ENCODE measurements around the gene REV1. TPM values are rescaled to one million over a fixed set of nuclear protein-coding genes. Genes with fewer than 3 reads are reported as not detected.

REV1 gene
- total RNA-seq, 1 donor from 2014 or later: 75.2 TPM

DNA sequence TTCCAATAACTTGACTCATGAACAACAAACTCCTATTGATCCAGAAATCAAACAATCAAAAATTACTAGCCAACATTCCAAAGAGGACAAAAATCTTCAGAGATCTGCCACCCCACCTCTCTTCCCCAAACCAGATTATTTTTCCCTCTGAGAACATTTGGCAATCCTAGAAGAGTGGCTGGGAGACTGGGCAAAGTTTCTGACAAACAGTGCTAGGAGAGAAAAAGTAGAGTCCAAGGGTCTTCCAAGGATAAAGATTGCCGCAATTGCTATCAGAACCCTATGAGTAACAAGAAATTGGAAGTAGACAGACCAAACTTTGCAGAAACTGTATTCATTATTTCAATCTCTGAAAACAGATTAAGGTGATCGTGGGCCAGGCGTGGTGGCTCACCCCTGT lies 22.4 kb downstream of the REV1 start:
- intact Hi-C loops (cut with DNase I): no loop called here
- ATAC-seq (no peak), DNase-seq (ENCODE audit: low spot score) (no peak)

GRCh38 chr2:99461828-99462483 lies 27.9 kb downstream of the REV1 start:
- intact Hi-C loops (cut with DNase I): no loop called here
- ATAC-seq (no peak), DNase-seq (ENCODE audit: low spot score) (no peak)

- DNase-seq (ENCODE audit: low spot score) (no peak), ATAC-seq (no peak)
- intact Hi-C loops (cut with DNase I): no loop called here
Measured at GRCh38 chr2:99458529-99458928, 31.3 kb downstream of the REV1 start.

- ATAC-seq (no peak), DNase-seq (ENCODE audit: low spot score) (no peak)
- intact Hi-C loops (cut with DNase I): no loop called here
Measured at GRCh38 chr2:99451686-99452085, 38.1 kb downstream of the REV1 start.

DNA sequence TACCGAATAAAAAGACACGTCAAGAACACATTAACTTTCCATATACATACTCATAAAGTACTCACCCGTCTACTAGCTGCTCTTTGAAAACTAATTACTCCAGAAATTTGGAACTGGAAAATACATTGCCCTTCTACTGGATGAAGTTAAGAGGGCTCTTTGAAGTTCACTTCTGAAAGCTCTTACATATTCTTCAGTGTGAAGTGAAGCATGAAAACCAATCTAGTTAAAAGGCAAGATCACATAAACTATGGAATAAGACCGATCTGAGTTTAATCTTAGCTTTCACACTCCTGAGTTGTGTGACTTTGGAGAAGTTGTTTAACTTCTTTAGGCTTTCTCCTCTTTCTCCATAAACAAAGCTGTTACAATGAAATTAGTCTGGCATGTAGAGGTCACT lies 38.5 kb downstream of the REV1 start:
- intact Hi-C loops (cut with DNase I): no loop called here
- DNase-seq (ENCODE audit: low spot score) (no peak), ATAC-seq (no peak)

DNA sequence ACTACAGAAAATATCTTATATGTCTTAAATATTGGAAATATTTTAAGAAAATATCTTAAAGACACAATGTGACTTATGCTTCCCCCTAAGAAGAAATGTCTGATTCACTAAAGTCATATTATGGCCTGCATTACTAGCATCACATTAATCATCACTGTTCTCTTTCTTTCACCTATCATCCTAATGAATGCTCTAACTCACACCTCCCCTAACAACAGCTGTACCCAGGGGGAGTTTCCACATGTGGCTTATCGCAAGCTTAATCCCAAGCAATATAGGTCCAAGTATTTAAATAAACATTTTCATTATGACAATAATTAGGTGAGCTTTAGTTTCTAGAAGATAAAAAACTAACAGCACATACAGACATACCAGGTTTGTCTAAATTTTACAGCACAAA lies 39.6 kb downstream of the REV1 start:
- no peak for DNase-seq (ENCODE audit: low spot score)
- intact Hi-C loops (cut with DNase I): no loop called here
- ATAC-seq: no peak

- DNase-seq (ENCODE audit: low spot score) (no peak), ATAC-seq (no peak)
- intact Hi-C loops (cut with DNase I): no loop called here
Measured at GRCh38 chr2:99448556-99448955, 41.3 kb downstream of the REV1 start.

- no peak for ATAC-seq
Measured at GRCh38 chr2:99445065-99445464, 44.8 kb downstream of the REV1 start.

DNA sequence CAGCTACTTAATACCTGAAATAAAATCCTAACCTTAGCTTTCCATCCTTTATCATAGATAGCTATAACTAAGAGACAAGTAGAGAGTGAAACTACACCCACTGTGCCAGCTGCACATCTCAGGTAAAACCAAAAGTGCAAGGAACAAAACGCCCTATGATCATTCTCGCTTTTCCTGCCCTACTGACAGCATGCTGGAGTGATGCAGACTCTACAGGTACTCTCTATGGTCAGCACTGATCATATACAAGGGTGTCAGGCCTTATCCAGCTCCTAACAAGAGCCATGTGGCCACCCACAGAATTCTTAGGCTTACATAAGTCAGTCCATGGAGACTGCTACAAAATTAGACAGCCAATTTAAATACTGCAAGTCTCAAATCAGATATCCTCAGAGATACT lies 45.6 kb downstream of the REV1 start:
- DNase-seq (ENCODE audit: low spot score): no peak
- ATAC-seq: no peak
- intact Hi-C loops (cut with DNase I): no loop called here

More at GRCh38 chr2:99445065-99445464, 44.8 kb downstream of the REV1 start:
- intact Hi-C loops (cut with DNase I): no loop called here
- DNase-seq (ENCODE audit: low spot score): no peak

GRCh38 chr2:99442837-99443236 lies 47.0 kb downstream of the REV1 start:
- no peak for DNase-seq (ENCODE audit: low spot score)
- peak; percentile 73 for ATAC-seq
- intact Hi-C loops (cut with DNase I): no loop called here

- ATAC-seq (no peak), DNase-seq (ENCODE audit: low spot score) (no peak)
- intact Hi-C loops (cut with DNase I): no loop called here
Measured at GRCh38 chr2:99439971-99440505, 49.8 kb downstream of the REV1 start.

DNA sequence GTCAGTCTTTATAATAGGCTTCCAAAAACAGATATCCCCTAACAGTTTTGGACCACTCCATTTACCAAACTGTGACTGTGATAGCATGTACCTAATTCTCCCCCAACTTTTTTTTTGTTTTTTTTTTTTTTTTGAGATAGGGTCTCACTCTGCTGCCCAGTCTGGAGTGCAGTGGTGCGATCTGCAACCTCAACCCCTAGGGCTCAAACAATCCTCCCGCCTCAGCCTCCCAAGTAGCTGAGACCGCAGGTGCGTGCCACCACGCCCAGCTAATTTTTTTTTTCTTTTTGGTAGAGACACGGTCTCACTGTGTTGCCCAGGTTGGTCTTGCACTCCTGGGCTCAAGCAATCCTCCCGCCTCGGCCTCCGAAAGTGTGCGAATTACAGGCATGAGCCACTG lies 52.9 kb downstream of the REV1 start:
- no peak for ATAC-seq
- intact Hi-C loops (cut with DNase I): no loop called here
- no peak for DNase-seq (ENCODE audit: low spot score)

- no peak for ATAC-seq
- DNase-seq (ENCODE audit: low spot score): no peak
- intact Hi-C loops (cut with DNase I): no loop called here
Measured at GRCh38 chr2:99433340-99433739, 56.5 kb downstream of the REV1 start.

DNA sequence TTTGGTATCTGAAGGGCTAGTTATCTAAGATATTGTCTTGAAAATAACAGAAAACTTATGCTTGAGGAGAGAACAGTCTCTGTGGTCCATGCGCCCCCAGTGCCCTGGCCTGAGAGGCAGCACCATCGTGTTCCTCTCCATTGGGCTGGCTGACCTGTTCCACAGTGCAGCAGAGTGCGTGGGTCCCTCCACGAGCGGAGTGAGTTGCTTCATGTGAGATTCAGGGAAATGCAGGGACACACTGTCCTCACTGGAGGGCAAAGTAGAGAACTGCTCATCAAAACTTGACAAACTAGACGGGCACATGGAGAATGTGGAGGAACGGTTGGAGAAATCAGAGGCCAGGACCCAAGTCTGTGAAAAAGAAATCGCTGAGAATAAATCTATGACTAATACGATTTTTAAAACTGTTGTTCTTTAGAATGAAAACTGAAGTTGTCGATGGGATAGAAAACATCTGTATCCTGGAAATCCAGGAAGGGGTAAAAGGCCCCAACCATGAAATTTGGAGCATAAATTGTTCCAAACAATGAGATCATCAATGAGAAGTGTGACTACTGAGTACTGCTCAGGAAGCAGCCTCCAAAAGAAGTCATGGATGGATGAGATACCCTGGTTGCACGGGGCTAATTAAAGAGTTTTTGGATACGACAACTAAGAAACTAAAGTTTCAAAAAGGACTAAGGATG lies 58.1 kb downstream of the REV1 start:
- intact Hi-C loops (cut with DNase I): no loop called here
- ATAC-seq (peak; percentile 44), DNase-seq (ENCODE audit: low spot score) (no peak)

DNA sequence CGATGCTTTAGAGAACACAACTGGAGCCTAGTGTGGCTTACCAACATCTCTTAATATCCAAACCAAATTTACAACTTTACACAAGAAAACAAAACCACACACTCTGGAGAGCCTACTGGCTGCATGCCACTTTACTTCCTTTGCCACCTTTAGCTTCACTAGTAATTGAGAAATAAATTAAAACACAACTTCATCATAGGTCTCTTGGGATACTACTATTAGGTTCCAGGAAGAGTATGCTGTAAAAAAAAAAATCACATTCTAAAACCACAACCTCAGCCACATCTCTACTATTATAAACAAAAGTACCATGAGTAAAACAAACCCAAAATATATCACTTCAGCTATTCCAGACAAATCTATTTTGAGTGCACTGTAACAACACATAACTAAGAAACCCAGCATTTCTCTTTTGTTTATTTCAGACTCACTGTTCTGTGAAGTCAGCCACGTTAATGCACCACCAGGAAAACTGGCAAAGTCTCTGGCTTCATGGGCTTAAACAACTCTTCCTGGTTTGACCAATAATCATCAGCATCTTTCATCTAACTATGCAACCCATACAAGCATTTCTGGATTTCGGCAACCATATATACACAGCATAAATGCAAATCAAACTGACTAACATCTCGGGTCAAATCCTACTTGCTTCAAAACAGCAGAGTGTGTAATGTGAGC lies 59.1 kb downstream of the REV1 start:
- intact Hi-C loops (cut with DNase I): no loop called here
- no peak for ATAC-seq

DNA sequence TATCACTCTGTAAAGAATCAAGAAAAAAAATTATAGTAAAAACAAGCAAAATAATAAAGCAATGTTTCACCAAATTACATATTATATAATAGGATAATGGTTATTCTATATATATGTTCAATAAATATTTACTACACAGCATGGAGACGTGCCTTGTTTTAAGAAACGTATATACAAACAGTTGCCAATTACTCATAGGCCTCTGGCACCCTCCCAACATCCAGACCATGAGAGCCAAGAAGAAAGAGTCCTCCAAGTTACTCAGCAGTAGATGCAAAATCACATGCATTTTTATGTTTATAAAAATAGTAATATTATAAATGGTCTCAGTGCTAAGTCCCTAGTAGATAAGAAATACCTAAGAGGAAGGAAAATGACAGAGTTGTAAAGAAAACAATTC lies 64.8 kb downstream of the REV1 start:
- no peak for DNase-seq (ENCODE audit: low spot score)
- intact Hi-C loops (cut with DNase I): no loop called here
- ATAC-seq: no peak

More for the DNA sequence above, 59.1 kb downstream of the REV1 start:
- DNase-seq (ENCODE audit: low spot score): no peak

DNA sequence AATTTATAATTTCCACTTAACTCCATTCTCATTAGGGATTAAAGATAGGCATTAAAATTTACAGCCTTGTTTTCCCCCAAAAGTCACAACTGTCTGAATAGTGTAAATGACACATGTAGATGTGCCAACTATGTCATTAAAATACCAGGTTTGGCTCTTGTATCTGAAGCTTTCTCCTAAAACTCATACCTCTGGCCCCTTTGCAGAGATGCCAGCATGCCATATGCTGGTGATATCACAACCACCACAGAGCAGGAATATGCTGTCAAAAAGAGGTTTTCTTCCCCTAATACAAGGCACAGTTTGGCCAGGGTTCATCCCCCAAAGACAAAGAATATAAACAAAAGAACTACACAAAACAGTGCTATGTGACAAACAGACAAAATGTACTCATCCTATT lies 65.4 kb downstream of the REV1 start:
- intact Hi-C loops (cut with DNase I): no loop called here
- DNase-seq (ENCODE audit: low spot score) (no peak), ATAC-seq (no peak)

GRCh38 chr2:99422599-99422998 lies 67.2 kb downstream of the REV1 start:
- DNase-seq (ENCODE audit: low spot score) (no peak), ATAC-seq (no peak)
- intact Hi-C loops (cut with DNase I): no loop called here

- no peak for DNase-seq (ENCODE audit: low spot score)
- intact Hi-C loops (cut with DNase I): no loop called here
- ATAC-seq: no peak
Measured at GRCh38 chr2:99421469-99421868, 68.3 kb downstream of the REV1 start.

- DNase-seq (ENCODE audit: low spot score): no peak
- no peak for ATAC-seq
- intact Hi-C loops (cut with DNase I): no loop called here
Measured at GRCh38 chr2:99420751-99421299, 69.0 kb downstream of the REV1 start.
